T-helper 1 cell treated with Interleukin-12 subunit alpha and Interleukin-12 subunit beta and Interleukin-4 antibody, amounts not matched to agents 30 μg/mL and 1 μg/mL, for 36 hours (primary cell): Measurements from ENCODE around the gene SLC2A10.
A peak's percentile ranks its signal among the peaks of the same experiment; 100 is the strongest.

Experiments
- H3K27ac Mint-ChIP-seq: one replicate; pipeline ENCODE4 v1.8.0; 2021; ENCODE audit warnings: mild to moderate bottlenecking, mixed read lengths
- H3K27me3 Mint-ChIP-seq: one replicate; pipeline ENCODE4 v1.8.0; 2021; ENCODE audit warnings: low read depth, mixed read lengths
- H3K36me3 Mint-ChIP-seq: one replicate; pipeline ENCODE4 v1.8.0; 2021; ENCODE audit warnings: low read depth, mixed read lengths
- H3K4me1 Mint-ChIP-seq: one replicate; pipeline ENCODE4 v1.8.0; 2021; ENCODE audit warnings: low read depth, mixed read lengths
- H3K4me3 Mint-ChIP-seq: one replicate; pipeline ENCODE4 v1.8.0; 2021; ENCODE audit warnings: mild to moderate bottlenecking, moderate library complexity, mixed read lengths
- H3K9me3 Mint-ChIP-seq: one replicate; pipeline ENCODE4 v1.8.0; 2021; ENCODE audit warnings: mixed read lengths

Gene SLC2A10

DNA sequence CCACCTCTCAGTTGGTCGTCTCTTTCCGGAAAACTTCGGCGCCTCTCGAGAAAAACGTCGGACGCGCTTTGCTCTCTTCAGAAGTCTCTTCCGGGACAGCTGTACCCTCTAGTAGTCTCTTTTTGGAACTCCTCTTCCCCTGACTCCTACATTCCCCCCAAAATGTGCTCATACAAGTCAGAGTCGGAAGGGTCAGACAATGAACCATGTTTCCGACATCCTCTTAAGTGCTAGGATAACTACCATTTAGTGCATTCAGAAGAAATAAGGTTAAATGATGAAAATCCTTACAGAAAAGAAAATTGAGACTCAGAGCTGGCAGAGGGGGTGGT, 19.7 kb upstream of the SLC2A10 start:
- Mint-ChIP-seq H3K9me3 (no peaks in the 10 kb centered on the region), H3K27ac (peak overlapping the region; percentile 84), H3K36me3 (peaks cover 17% of the 10 kb centered on the region), H3K4me3 (peak overlapping the region; percentile 88), H3K27me3 (no peaks in the 10 kb centered on the region), H3K4me1 (peaks cover 42% of the 10 kb centered on the region)

DNA sequence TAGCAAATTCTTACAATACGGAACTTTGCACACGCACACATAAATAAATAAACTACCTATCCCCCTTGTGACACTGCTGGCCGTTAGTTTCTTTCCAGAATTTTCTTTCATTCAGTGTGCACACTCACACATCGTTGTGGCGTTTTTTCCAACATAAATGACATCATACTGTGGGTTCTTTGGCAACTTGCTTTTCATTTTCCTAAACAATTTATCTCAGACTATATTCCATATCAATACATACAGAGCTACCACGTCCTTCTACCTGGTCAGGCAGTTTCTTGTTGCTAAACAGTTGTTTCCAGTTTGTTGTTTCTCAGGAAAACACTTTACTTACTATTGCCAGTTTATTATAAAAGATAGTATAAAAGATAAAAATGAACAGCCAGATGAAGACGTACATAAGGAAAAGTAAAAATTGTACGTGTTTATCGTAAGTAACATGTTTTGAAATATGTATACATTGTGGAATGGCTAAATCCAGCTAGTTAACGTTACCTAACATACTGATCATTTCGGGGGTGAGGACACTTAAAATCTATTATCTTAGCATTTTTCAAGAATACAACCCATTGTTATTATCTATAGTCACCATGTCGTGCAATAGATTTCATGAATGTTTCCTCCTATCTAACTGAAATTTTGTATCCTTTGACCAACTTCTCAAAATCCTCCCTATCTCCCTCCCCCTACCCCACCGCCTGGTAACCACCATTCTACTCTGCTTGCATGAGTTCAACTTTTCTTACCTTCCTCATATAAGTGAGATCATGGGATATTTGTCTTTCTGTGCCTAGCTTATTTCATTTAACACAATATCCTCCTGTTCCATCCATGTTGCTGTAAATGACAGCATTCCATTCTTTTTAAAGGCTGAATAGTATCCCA, 19.0 kb upstream of the SLC2A10 start:
- peak overlapping the region; percentile 56 for H3K27ac Mint-ChIP-seq
- H3K36me3 Mint-ChIP-seq = peaks cover 13% of the 10 kb centered on the region
- peak overlapping the region; percentile 56 for H3K4me3 Mint-ChIP-seq
- no peaks in the 10 kb centered on the region for H3K27me3 Mint-ChIP-seq
- H3K4me1 Mint-ChIP-seq = peaks cover 38% of the 10 kb centered on the region
- no peaks in the 10 kb centered on the region for H3K9me3 Mint-ChIP-seq

DNA sequence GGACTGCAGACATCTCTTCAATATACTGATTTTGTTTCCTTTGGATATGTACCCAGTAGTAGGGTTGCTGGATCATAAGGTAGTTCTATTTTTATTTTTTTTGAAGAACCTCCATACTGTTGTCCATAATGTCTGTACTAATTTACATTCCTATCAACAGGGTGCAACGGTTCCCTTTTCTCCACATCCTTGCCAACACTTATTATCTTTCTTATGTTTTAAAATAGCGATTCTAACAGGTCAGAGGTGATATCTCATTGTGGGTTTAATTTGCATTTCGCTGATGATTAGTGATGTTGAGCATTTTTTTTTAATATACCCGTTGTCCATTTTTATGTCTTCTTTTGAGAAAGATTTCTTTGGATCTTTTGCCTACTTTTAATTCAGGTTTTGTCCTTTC, 18.3 kb upstream of the SLC2A10 start:
- no peak overlapping the region for H3K4me3 Mint-ChIP-seq
- H3K27ac Mint-ChIP-seq = no peak overlapping the region
- peaks cover 8% of the 10 kb centered on the region for H3K36me3 Mint-ChIP-seq
- H3K4me1 Mint-ChIP-seq = peaks cover 35% of the 10 kb centered on the region
- no peaks in the 10 kb centered on the region for H3K9me3 Mint-ChIP-seq
- H3K27me3 Mint-ChIP-seq = no peaks in the 10 kb centered on the region

DNA sequence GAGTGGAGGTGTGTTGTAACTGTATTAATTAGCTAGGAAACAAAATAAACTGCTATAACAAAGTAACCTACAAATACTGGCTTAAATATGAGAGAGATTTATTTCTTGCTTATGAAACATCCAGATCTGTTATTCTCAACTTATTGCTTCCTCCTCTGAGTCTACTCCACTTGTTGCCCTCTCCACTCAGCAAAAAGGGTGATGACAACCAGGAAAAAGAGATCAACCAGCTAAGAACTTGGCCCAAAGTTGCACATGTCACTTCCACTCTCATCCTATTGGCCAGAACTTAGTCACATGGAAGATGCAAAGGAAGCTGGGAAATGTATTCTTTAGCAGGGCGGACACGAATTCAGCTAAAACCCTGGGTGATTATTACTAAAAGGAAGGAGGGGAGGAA, 15.0 kb upstream of the SLC2A10 start:
- Mint-ChIP-seq H3K4me1 (peaks cover 14% of the 10 kb centered on the region), H3K27me3 (no peaks in the 10 kb centered on the region), H3K9me3 (no peaks in the 10 kb centered on the region), H3K4me3 (no peak overlapping the region), H3K27ac (no peak overlapping the region), H3K36me3 (peaks cover under 1% of the 10 kb centered on the region)

DNA sequence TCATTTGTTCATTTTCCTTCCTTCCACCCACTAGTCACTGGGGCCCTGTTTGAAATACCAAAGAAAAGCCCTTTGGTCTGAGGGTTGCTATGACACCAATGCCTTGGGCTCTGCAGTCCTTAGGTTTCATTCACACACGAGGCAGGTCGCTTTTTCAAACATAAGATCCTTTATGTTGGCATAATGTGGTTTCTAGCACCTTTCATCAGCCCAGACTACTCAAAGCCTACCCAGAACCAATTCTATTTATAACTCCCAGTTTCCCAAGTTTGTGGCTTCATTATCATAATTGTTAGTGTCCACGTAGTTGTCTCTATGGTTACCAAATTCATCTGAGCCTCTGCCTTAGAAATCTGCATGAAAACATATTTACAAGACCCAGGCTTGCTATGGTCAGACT, 13.6 kb upstream of the SLC2A10 start:
- Mint-ChIP-seq H3K4me1 (peaks cover 6% of the 10 kb centered on the region), H3K27ac (no peak overlapping the region), H3K4me3 (no peak overlapping the region)

DNA sequence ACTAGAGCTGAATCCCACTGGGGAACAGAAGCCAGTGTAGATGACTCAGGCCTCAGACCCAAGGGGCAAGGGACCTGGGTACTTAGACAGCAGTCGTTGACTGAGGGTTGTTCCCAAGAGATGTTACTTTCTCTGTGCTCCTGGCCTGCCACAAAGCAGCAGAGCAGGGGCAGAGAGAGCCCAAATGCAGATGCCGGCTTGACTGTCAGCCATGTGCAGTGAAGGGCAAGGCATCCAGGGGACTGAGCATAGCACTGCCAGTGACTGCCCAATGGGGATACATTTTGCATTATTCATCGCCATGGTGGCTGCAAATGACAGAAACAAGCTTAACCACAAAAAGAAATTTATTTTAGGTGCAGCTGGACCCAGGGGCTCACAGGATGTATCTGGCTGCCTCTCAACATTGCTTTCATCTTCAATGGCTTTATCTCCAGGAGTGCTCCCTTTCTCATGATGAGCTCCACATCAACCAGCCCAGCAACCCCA, 12.6 kb upstream of the SLC2A10 start:
- H3K4me1 Mint-ChIP-seq = peaks cover 6% of the 10 kb centered on the region
- H3K4me3 Mint-ChIP-seq = no peak overlapping the region
- peaks cover 11% of the 10 kb centered on the region for H3K27me3 Mint-ChIP-seq
- no peak overlapping the region for H3K27ac Mint-ChIP-seq
- peaks cover 3% of the 10 kb centered on the region for H3K9me3 Mint-ChIP-seq
- no peaks in the 10 kb centered on the region for H3K36me3 Mint-ChIP-seq

More for the DNA sequence above, 13.6 kb upstream of the SLC2A10 start:
- H3K36me3 Mint-ChIP-seq = no peaks in the 10 kb centered on the region
- peaks cover 11% of the 10 kb centered on the region for H3K27me3 Mint-ChIP-seq
- H3K9me3 Mint-ChIP-seq = peaks cover 3% of the 10 kb centered on the region

DNA sequence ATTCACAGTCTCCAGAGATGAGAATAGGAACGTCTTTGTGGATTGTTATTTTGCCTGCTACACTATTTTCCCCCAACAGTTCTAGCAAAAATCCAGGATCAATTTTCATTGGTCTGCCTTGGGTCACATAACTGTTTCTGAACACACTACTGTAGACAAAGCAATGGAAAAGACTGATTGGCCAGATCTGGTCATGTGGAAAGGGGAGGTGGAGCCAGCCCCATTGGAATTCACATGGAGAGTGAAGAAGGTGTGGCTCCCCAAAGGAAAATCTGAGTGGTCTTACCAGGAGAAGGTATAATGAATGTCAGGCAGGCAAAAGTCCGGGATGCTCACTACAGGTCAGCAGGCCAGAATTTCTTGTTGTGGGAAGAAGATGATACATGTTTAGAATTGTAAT, 10.7 kb upstream of the SLC2A10 start:
- peaks cover 3% of the 10 kb centered on the region for H3K9me3 Mint-ChIP-seq
- H3K4me1 Mint-ChIP-seq = peaks cover 6% of the 10 kb centered on the region
- H3K27ac Mint-ChIP-seq = no peak overlapping the region
- H3K36me3 Mint-ChIP-seq = no peaks in the 10 kb centered on the region
- H3K27me3 Mint-ChIP-seq = peaks cover 12% of the 10 kb centered on the region
- H3K4me3 Mint-ChIP-seq = no peak overlapping the region

DNA sequence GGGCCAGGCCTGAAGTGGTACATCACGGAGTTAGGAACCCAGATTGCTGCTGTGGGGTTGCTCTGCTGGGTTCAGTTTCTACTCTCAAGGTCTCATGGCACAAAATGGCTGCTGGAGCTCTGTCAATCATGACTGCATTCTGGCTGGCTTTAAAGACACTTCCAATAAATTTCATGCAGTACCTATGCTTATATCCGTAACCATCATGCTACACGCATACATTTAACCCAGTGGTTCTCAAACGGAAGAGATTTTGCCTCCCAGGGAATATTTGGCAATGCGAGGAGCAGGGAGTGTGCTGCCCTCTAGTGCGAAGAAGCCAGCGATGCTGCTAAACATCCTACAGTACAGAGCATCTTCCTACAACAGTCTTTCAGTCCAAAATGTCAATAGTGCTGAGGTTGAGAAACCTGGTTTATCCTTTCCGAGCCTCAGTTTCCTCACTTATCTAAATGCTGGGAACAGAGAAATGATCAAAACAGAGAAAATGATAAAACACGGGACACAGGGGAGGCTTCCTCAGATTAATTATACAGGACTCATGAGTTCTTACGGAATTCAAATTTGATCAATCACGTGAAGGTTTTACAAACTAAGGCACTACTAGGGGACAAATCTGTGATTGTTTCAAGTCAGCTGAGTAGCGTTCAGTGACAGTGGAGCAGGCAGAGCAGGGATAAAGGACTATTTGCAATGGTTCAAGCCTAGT, 9.6 kb upstream of the SLC2A10 start:
- Mint-ChIP-seq H3K36me3 (no peaks in the 10 kb centered on the region), H3K4me1 (peaks cover 2% of the 10 kb centered on the region), H3K4me3 (no peak overlapping the region), H3K27ac (no peak overlapping the region), H3K27me3 (peaks cover 21% of the 10 kb centered on the region), H3K9me3 (peaks cover 3% of the 10 kb centered on the region)

DNA sequence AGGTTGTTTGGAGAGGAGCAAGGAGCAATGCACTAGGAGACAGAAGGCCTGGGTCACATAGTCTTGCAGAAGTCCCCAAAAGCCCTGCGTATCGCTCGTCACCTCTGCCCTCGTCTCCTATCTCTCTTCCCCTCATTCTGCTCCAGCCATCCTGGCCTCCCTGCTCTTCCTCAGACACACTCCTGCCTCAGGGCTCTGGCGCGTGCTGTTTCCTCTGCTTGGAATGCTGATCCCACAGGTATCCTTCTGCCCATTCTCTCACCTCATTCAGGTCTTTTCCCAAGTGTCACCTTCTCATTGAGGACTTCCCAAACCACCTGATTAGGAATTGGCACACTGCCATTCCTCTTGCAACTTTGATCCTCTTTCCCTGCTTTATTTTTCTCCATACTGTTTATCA, 9.0 kb upstream of the SLC2A10 start:
- Mint-ChIP-seq H3K9me3 (peaks cover 3% of the 10 kb centered on the region), H3K27me3 (peaks cover 27% of the 10 kb centered on the region), H3K4me1 (peaks cover 2% of the 10 kb centered on the region), H3K27ac (no peak overlapping the region), H3K4me3 (no peak overlapping the region), H3K36me3 (no peaks in the 10 kb centered on the region)

DNA sequence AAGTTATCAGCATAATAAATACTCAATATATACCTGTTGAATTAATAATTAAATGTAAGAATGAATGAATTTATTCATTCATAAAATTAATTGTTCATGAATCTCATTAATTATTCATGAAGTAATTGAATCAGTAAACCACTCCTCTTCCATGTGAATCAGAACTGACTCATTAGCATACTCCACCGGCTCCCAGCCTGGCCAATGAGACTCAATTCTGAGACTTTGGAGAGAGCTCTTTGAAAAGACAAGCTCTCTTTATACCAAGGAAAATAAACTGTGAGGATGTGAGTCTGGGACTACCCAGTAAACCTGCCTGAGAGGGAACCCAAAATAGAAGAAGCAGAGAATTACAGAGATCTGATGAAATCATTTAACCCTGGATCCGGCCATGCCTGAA, 8.4 kb upstream of the SLC2A10 start:
- Mint-ChIP-seq H3K9me3 (peaks cover 3% of the 10 kb centered on the region), H3K36me3 (no peaks in the 10 kb centered on the region), H3K4me3 (no peak overlapping the region), H3K27ac (no peak overlapping the region), H3K27me3 (peaks cover 29% of the 10 kb centered on the region), H3K4me1 (no peaks in the 10 kb centered on the region)

DNA sequence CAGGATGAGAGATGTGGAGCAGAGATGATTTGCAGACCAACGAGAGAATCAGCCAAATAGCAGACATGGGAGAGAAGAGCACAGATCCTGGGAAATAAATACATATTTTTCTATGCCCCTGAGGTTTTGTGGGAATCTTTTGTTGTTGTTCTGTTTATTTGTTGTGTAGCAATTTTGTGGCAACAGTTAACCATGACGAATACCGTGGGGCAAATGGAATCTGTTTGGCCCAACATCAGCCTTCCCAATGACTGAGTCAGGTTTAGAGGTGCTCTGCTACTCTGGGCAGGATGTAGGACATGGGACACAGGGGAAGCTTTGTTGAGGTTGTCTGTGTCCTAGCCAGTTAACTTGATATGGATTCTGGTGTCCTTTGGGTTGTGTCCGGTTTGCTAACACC, 7.9 kb upstream of the SLC2A10 start:
- peaks cover 34% of the 10 kb centered on the region for H3K27me3 Mint-ChIP-seq
- no peak overlapping the region for H3K4me3 Mint-ChIP-seq
- peaks cover 3% of the 10 kb centered on the region for H3K9me3 Mint-ChIP-seq
- H3K36me3 Mint-ChIP-seq = no peaks in the 10 kb centered on the region
- no peak overlapping the region for H3K27ac Mint-ChIP-seq
- no peaks in the 10 kb centered on the region for H3K4me1 Mint-ChIP-seq

DNA sequence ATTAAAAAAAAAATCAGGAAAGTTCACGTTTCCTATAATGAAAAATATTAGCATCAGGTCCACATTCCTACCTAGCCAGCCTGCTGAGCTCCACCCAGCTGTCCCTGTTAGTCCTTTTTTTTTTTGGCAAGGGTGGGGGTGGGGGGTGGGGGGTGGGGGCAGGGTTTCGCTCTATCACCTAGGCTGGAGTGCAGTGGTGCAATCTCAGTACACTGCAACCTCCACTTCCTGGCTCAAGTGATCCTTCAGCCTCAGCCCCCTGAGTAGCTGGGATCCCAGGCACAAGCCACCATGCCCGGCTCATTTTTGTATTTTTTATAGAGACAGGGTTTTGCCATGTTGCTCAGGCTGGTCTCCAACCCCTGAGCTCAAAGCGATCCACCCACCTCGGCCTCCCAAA, 7.5 kb upstream of the SLC2A10 start:
- Mint-ChIP-seq H3K9me3 (peaks cover 3% of the 10 kb centered on the region), H3K4me3 (no peak overlapping the region), H3K36me3 (no peaks in the 10 kb centered on the region), H3K27me3 (peaks cover 36% of the 10 kb centered on the region), H3K27ac (no peak overlapping the region), H3K4me1 (no peaks in the 10 kb centered on the region)

DNA sequence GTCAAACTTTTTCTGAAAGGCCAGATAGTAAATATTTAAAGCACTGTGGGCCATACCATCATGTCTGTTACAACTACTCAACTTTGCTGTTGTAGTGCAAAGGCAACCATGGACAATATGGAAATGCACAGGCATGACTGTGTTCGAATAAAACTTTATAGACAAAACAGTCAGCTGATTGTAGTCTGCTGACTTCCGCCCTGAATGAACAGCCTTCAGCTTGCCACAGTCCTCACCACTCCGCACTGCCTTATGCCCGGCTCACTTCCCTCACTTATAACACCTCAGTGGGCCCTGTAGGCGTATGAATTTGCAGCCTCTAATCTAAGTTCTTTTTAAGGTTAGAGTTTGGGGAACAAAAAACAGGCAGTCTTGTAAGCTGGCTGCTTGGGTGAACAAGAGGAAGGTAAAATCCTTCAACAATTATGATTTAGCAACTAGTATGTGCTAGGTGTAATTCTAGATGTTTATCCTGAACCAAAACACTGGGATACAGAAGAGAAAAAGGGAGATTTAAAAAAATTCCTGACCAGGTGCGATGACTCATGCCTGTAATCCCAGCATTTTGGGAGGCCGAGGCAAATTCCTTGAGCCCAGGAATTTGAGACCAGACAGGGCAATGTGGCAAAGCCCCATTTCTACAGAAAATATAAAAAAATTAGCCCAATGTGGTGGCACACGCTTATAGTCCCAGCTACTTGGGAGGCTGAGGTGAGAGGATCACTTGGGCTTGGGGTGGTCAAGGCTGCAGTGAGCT, 6.8 kb upstream of the SLC2A10 start:
- Mint-ChIP-seq H3K4me1 (no peaks in the 10 kb centered on the region), H3K36me3 (no peaks in the 10 kb centered on the region), H3K27me3 (peaks cover 40% of the 10 kb centered on the region), H3K9me3 (peaks cover 3% of the 10 kb centered on the region), H3K27ac (no peak overlapping the region), H3K4me3 (no peak overlapping the region)

DNA sequence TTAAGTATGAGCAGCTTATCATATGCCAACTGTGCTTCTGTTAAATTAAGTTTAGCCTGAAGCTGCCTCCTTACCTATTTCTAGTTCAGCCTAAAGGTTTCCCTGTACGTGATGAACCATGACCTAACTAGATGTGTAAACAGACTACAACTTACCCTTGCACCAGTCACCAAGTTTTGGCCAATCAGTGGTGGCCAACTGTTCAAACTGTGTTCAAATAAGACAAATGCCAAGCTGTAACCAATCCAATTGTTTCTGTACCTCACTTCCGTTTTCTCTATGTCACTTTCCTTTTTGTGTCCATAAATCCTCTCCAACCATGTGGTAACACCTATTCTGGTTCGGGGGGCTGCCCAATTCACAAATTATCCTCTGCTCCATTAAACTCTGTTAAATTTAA, 6.0 kb upstream of the SLC2A10 start:
- peaks cover 48% of the 10 kb centered on the region for H3K27me3 Mint-ChIP-seq
- H3K27ac Mint-ChIP-seq = no peak overlapping the region
- no peak overlapping the region for H3K4me3 Mint-ChIP-seq
- no peaks in the 10 kb centered on the region for H3K4me1 Mint-ChIP-seq
- no peaks in the 10 kb centered on the region for H3K36me3 Mint-ChIP-seq
- H3K9me3 Mint-ChIP-seq = peaks cover 3% of the 10 kb centered on the region
